GM18502 (cell line): ENCODE results near the gene ZWILCH.

Experiments used
- ATAC-seq: cut with Tn5 transposase; IDR thresholded peaks from one replicate; pipeline ENCODE4 v1.9.1; 2021; ENCODE audit warnings: mild to moderate bottlenecking; ENCODE audit not compliant: unreplicated experiment, poor library complexity

Gene ZWILCH

GRCh38 chr15:66523926-66524325, 18.8 kb downstream of the ZWILCH start:
- ATAC-seq: no peak

- ATAC-seq: no peak
Observed at GRCh38 chr15:66524838-66525237, 19.7 kb downstream of the ZWILCH start.

- ATAC-seq: no peak
Observed at GRCh38 chr15:66535056-66535455, 29.9 kb downstream of the ZWILCH start.

- ATAC-seq: no peak
Observed at GRCh38 chr15:66542896-66543295, 37.8 kb downstream of the ZWILCH start.

GRCh38 chr15:66545255-66545654, 40.1 kb downstream of the ZWILCH start:
- ATAC-seq: no peak

- no peak for ATAC-seq
Observed at GRCh38 chr15:66555685-66556084, 50.6 kb downstream of the ZWILCH start.

GRCh38 chr15:66558271-66558670, 53.1 kb downstream of the ZWILCH start:
- ATAC-seq: no peak

GRCh38 chr15:66560856-66561525, 55.9 kb downstream of the ZWILCH start:
- ATAC-seq: no peak

- ATAC-seq: no peak
Observed at GRCh38 chr15:66563126-66563525, 58.0 kb downstream of the ZWILCH start.

- no peak for ATAC-seq
Observed at GRCh38 chr15:66563566-66564110, 58.5 kb downstream of the ZWILCH start.

- no peak for ATAC-seq
Observed at GRCh38 chr15:66564136-66565041, 59.3 kb downstream of the ZWILCH start.

GRCh38 chr15:66565141-66565641, 60.1 kb downstream of the ZWILCH start:
- ATAC-seq: no peak

GRCh38 chr15:66565741-66566144, 60.6 kb downstream of the ZWILCH start, which contains the start of gene LCTL:
Gene LCTL, minus strand, starts transcription at chr15:66565998. Its CDS starts 633 bp downstream, at chr15:66565365.
- ATAC-seq: no peak

GRCh38 chr15:66566963-66567531, 61.9 kb downstream of the ZWILCH start:
- ATAC-seq: no peak

GRCh38 chr15:66567897-66568296, 62.8 kb downstream of the ZWILCH start:
- no peak for ATAC-seq

GRCh38 chr15:66569461-66570137, 64.5 kb downstream of the ZWILCH start:
- ATAC-seq: no peak

GRCh38 chr15:66570327-66570726, 65.2 kb downstream of the ZWILCH start:
- ATAC-seq: no peak

GRCh38 chr15:66570842-66571478, 65.8 kb downstream of the ZWILCH start:
- ATAC-seq: no peak

GRCh38 chr15:66572146-66572545, 67.0 kb downstream of the ZWILCH start:
- ATAC-seq: no peak

GRCh38 chr15:66573348-66573718, 68.2 kb downstream of the ZWILCH start:
- ATAC-seq: no peak
